NCI-H146 treated with DMSO at 0.1 percent for 48 hours (cell line): ENCODE results near the gene PLCL1.
"Not testable (repeated sequence)": the region's sequence is repeated elsewhere in the genome, so short reads cannot be mapped to it uniquely, and the experiment has no call there.

Experiments used
- DNase-seq: peaks from one replicate; lab custom pipeline; 2025; ENCODE audit not compliant: unreplicated experiment; lab: John Stamatoyannopoulos, UW

Gene PLCL1

DNA sequence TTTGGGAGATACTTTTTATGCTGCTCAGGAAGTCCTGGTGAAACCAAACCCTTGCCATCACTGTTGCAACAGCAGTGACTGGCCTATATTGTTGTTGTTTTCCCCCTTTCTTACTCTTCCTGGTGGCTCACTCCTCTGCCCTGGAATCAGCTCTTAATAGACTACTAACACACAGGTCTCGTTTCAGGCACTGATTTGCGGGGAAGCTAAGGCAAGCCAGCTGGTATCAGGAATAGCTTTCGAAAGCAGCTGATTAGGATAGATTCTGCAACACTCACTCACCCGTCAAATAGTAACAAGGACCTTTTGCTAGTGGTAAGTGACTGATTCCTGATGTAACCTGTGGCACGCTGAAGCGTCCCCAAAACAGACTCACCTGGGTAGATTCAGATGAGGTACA lies 360.4 kb downstream of the PLCL1 start:
- no peak for DNase-seq

DNA sequence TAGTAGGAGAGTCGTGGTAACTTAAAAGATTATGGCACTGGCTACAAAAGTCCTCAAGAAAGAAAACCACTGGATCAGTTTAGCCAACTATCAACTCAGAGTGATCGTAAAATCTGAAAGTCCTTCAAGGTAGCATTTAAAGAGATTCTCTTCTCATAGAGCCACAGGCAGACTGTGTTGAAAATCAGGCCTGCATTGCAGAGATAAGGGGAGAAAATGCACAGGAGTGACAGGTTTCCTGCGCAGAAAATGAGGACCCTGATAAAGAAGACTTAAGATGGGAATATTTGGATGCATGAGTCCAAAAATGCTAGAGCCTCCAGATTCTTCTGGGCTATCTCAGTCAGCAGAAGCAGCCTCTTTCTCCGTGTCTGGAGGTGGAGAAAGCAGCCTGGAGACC lies 360.9 kb downstream of the PLCL1 start:
- no peak for DNase-seq

DNA sequence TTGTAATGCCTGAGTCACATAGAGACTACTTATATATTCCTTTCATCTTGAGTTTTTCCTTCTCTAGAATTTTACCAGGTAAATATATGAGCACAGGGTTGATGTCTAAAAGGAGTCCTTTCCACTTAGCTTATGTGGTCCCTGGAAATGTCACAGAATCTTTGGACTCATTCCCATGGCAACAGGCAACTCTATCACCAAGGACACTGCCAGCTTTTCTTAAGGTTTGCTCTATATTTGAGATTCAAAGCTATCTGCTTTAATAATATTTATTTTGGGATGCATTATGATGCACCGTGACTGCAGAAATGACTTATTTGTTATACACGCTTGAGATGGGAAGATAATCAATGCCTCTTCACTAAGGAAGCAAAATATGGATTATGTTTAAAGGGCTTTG lies 363.0 kb downstream of the PLCL1 start:
- no peak for DNase-seq

DNA sequence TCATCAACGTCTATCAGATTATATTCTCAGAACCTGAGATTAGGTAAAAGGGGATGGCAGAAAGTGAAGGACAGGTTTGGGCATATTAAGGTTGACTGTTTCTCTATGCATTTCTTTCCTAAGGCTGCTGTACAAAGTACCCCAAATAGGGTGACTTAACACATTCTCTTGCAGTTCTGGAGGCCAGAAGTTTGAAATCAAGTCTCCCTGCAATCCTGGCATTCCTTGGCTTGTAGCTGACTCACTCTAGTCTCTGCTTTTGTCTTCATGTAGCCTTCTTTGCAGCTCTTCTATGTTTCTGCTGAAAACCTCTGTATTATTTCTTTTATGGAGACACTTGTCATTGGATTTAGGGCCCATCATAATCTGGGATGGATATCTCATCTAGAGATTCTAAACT lies 364.3 kb downstream of the PLCL1 start:
- DNase-seq = no peak

DNA sequence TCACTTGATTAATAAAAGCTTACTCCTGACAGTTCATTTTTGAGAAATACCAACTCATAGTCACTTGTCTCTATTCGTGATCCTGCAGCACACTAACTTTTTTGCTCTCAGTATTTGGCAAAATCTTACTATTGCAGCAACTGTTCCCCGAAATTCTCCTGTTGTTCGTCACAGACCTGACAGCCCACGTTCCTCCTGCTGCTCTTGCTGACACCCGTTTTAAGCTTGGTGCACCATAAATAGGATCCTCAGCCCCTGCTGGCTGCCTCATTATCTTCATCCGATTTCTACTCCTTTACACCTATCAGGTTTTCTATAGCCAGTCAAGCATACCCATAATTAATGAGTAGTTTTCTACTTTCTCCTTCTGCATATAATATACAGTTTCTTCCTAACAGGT lies 368.8 kb downstream of the PLCL1 start:
- DNase-seq = no peak

DNA sequence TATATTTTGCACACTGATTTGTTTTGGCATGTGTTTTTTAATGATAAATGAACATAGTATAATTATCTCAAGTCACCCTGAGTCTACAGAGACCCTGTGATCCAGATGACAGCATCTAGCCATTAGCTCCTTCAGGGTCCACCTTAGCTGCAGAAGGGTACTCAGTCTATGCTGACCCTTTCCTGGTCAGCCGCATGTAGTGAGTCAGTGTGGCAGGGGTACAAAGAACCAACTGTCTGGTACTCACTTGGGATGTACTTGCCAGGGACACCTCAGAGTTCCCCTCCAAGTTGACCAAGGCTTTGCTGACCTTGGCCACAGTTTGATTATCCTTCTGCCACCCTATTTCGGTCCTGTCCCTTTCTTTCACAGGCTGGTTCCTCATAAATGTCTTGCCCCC lies 369.5 kb downstream of the PLCL1 start:
- DNase-seq = no peak

DNA sequence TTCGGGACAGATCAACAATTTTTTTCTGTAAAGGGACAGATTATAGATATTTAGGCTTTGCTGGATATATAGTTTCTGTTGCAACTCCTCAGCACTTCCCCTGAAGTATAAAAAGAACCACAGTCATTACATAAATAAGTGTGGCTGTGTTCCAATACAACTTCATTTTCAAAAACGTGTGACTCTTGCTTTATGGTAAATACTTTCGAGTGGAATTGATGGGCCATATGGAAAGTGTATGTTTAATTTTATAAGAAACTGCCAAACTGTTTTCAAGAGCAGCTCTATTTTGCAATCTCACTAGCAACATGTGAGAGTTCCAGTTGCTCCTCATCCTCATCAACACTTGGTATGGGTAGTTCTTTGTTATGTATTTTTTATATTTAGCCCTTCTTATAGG lies 370.9 kb downstream of the PLCL1 start:
- DNase-seq = no peak

DNA sequence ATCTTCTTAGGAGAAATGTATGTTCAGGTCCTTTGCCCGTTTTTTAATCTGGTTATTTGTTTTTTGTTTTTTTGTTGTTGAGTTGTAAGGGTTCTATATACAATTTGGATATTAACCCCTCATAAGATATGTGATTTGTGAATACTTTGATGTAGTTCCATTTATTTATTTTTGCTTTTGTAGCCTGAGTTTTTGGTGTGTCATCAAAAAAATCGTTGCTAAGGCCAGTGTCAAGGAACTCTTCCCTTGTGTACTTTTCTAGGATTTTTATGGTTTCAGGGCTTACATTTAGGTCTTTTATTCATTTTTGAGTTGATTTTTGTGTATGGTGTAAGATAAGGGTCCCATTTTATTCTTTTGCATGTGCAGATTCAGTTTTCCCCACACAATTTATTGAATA lies 372.6 kb downstream of the PLCL1 start:
- DNase-seq = no peak

DNA sequence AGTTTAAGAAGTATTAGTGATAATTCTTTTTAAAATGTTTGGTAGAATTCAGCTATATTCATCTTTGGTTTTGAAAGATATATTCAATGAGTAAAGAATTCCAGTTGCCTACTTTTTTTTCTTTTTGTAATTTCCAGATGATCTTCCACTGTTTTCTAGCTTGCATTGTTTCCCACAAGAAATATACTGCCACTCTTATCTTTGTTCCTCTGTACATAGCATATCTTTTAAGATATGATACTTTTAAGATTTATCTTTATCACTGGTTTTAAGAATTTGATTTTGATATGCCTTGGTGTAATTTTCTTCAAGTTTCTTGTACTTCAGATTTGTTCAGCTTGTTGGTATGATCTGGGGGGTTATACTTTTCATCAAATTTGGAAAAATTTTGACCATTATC lies 374.4 kb downstream of the PLCL1 start:
- no peak for DNase-seq

DNA sequence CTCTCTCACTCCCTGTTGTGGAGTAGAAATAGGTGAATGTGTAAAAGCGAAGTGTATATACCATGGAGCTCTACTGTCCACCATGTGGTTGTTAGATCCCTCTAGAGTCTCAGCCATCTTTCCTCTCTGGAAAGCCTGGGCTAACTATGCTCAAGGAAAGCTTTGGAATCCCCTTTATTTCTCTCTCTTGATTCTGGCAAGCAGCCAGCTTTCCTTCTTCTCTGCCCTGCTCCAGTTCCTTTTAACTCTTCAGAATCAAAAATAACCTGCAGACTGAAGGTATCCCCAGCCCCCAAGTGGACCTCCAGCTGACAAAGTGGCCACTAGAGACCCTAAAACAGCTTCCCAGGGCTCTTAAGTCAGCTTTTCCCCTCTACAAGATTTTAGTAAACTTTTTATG lies 381.9 kb downstream of the PLCL1 start:
- no peak for DNase-seq

DNA sequence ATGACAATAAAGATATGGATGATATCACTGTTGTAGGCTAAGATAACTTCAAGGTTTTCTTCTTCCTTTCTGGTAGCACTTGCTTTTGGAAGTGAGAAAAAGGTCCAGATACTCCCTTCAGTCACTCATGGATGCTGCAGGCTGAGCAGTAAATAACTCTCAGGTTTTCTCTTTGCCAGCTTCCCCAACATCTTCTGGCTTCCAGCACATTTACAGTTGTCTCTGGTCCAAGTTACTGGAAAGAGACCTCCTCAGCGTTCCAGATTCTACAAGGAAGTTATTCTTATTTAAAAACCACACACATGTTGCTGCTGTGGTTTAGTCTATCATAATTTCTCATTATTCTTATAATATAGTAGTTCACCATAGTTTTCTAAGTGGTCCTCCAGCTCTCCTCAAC lies 383.4 kb downstream of the PLCL1 start:
- DNase-seq = no peak

DNA sequence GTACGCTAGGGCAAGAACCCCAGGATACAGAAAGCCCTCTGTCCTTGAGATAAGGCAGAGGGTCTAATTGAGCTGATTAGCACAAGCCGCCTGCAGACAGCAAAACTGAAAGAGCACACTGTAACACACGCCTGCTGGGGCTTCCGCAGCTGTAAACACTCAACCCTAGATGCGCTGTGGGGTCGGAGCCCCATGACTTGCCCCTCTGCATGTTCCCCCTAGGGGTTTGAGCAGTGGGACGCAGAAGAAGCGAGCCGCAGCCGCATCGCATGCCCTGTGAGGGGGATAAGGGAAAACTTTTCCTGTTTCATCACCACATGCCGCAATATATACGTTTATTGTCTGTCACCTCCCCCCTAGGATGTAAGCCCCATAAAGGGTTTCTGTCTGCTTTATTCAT lies 384.6 kb downstream of the PLCL1 start:
- no peak for DNase-seq

DNA sequence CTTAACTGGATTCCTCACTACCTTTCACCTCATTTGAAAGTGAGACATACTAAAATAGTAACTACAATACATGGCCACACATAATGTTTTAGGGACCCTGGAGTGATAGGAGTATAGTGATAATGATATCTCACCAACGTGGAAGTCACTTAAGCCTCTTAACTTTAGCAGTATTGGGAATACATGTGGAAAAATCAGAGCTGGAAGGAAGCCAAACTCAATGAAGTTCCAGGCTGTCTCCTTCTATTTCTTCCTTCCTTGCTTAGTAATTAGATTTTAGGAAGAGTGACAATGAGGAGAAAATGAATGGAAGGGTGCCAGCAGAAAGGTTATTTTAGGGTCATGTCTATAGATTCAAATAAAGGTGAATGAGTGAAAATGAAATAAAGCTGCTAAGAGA lies 387.3 kb downstream of the PLCL1 start:
- DNase-seq = no peak

DNA sequence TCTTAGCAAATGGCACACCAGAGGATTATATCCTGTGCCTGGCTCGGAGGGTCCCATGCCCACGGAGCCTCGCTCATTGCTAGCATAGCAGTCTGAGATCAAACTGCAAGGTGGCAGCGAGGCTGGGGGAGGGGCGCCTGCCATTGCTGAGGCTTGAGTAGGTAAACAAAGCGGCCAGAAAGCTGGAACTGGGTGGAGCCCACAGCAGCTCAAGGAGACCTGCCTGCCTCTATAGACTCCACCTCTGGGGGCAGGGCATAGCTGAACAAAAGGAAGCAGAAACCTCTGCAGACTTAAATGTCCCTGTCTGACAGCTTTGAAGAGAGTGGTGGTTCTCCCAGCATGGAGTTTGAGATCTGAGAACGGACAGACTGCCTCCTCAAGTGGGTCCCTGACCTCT lies 392.2 kb downstream of the PLCL1 start:
- not testable (repeated sequence) for DNase-seq
